Peyer's patch (tissue), 4 donors: ENCODE measurements around the gene ADRA2C. TPM values are rescaled to one million over a fixed set of nuclear protein-coding genes. Genes with fewer than 3 reads are reported as not detected.

Source experiments
- DNase-seq, 3 donors: peaks; one replicate each; pipeline ENCODE4 v3.0.0-alpha.2; 2017 to 2019
- H3K27ac ChIP-seq, 4 donors: fragments of 200-600 bp; sonication (generic); one replicate each; pipeline ENCODE4 v1.5.1; 2016 to 2019
- H3K27me3 ChIP-seq, 2 donors: fragments of 200-600 bp; sonication (generic); one replicate each; pipeline ENCODE4 v1.5.1; 2019
- H3K36me3 ChIP-seq, 3 donors: fragments of 200-600 bp; sonication (generic); one replicate each; pipeline ENCODE4 v1.5.1; 2016 to 2019
- H3K4me1 ChIP-seq, 4 donors: fragments of 200-600 bp; sonication (generic); one replicate each; pipeline ENCODE4 v1.5.1; 2016 to 2019
- H3K4me3 ChIP-seq, 4 donors: fragments of 200-600 bp; sonication (generic); 1 replicate in 3 of 4; 2 replicates in 1 of 4; pipeline ENCODE4 v1.5.1; 2016 to 2019; ENCODE audit warnings: mild to moderate bottlenecking in 1 of 4
- H3K9me3 ChIP-seq, 4 donors: fragments of 200-600 bp; sonication (generic); one replicate each; pipeline ENCODE4 v1.5.1; 2016 to 2019; ENCODE audit warnings: mild to moderate bottlenecking in 1 of 4
- POLR2A ChIP-seq, 2 donors: fragments of 450-650 bp; IDR thresholded peaks; one replicate each; pipeline ENCODE4 v1.5.1; 2017; ENCODE audit warnings: antibody characterized with exemption in 2 of 2, mild to moderate bottlenecking in 2 of 2, moderate library complexity in 2 of 2
- total RNA-seq, 4 donors: library from RNA; depleted of rRNA; stranded (reverse); fragments of >200 nt; gene quantifications; one replicate each; pipeline ENCODE4 v1.1.0, GENCODE V29; 2016
- TF ChIP-seq, protein P1 (sequence below), 6 experiments: fragments of 450-650 bp in 4 of 6; fragments of 200-600 bp in 2 of 6; sonication (generic) in 1 of 6; IDR thresholded peaks; one replicate each; pipeline ENCODE4 v1.5.1; 2017 to 2019; ENCODE audit warnings: antibody characterized with exemption in 6 of 6, mild to moderate bottlenecking in 3 of 6, moderate library complexity in 1 of 6

Gene ADRA2C
- total RNA-seq, 4 donors from 2014 or later = 0.76 to 5.0 (median 2.9) TPM

DNA sequence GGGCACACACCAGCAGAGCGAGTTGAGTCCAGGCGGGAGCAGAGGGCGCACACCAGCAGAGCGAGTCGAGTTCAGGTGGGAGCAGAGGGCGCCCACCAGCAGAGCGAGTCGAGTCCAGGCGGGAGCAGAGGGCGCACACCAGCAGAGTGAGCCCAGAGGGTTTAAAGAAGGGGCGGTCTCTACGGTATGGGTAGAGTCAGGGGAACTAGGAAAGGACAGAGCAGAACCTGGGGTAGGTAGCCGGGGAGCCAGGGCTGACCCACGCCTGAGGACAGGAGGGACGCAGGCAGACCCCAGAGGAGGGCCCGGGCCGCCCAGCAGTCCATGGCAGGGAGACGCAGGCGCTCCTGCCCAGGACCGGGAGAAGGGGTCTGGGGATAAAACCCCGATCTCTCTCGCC lies 22.0 kb upstream of the ADRA2C start:
- Histone ChIP-seq H3K27ac (no peak overlapping the region), H3K36me3 (no peaks in the 10 kb centered on the region), H3K4me1 (no peaks in the 10 kb centered on the region), H3K27me3 (no peaks in the 10 kb centered on the region), H3K4me3 (no peak overlapping the region), H3K9me3 (peaks cover 0 to 5% (median 0%) of the 10 kb centered on the region in 4 donors)
- DNase-seq = no peak
- TF ChIP-seq, protein P1, sequence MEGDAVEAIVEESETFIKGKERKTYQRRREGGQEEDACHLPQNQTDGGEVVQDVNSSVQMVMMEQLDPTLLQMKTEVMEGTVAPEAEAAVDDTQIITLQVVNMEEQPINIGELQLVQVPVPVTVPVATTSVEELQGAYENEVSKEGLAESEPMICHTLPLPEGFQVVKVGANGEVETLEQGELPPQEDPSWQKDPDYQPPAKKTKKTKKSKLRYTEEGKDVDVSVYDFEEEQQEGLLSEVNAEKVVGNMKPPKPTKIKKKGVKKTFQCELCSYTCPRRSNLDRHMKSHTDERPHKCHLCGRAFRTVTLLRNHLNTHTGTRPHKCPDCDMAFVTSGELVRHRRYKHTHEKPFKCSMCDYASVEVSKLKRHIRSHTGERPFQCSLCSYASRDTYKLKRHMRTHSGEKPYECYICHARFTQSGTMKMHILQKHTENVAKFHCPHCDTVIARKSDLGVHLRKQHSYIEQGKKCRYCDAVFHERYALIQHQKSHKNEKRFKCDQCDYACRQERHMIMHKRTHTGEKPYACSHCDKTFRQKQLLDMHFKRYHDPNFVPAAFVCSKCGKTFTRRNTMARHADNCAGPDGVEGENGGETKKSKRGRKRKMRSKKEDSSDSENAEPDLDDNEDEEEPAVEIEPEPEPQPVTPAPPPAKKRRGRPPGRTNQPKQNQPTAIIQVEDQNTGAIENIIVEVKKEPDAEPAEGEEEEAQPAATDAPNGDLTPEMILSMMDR (IDR thresholded peaks at IDR 0.05) = no peak
- no peak for TF ChIP-seq POLR2A (IDR thresholded peaks at IDR 0.05)

DNA sequence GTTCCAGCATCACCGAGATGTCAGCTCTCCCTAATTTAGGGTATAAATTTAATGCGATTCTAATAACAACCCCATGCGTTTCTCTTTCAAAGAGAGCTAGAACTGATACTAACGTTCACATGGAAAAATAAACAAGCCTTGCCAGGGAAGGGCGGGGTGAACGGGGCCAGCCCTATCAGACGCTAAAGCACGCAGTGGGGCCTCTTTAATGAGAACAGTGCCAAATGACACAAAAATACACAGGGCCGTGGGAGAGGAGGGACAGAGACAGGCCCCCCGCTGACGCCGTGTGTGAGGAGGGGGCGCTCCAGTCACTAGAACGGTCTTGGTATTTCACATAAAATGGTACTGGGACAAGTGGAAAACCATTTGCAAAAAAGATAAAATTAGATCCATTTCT lies 21.3 kb upstream of the ADRA2C start:
- H3K27me3 ChIP-seq = no peaks in the 10 kb centered on the region
- no peak overlapping the region for H3K27ac ChIP-seq
- no peak overlapping the region for H3K4me3 ChIP-seq
- no peaks in the 10 kb centered on the region for H3K36me3 ChIP-seq
- no peaks in the 10 kb centered on the region for H3K4me1 ChIP-seq
- no peak for DNase-seq
- no peak for TF ChIP-seq POLR2A (IDR thresholded peaks at IDR 0.05)
- H3K9me3 ChIP-seq = peaks cover 0 to 5% (median 0%) of the 10 kb centered on the region in 4 donors

DNA sequence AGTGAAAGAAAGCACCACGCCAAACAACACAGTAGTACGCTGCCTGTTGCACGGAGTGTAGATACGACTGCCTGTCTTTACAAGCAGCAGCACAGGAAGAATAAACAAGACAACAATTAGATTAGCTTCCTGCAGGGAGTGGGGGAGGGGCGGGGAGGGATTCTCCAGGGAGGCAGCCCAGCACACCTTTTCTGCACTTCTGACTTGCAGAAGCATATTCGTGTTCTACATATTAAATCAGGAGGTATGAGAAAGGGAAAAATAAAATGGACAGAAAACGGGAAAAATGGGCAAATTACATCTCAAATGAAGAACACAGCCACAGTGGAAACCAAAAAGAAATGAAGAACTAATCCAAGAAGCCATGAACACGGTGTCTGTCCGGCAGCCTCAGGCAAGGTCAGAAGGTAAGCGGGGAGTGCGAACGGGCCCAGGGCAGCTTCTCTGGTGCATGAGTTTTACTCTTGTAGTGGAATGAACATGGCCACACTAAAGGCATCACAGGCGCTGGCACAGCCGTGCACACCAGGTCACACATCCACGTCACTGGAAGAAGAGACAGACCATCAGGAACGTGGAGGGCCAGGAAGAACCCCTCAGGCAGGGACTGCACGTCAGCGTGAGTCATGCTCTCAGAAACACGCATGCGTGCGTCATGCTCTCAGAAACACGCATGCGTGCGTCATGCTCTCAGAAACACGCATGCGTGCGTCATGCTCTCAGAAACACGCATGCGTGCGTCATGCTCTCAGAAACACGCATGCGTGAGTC lies 20.1 kb upstream of the ADRA2C start:
- H3K36me3 ChIP-seq = no peaks in the 10 kb centered on the region
- H3K27me3 ChIP-seq = no peaks in the 10 kb centered on the region
- H3K4me1 ChIP-seq = no peaks in the 10 kb centered on the region
- H3K27ac ChIP-seq = no peak overlapping the region
- no peak overlapping the region for H3K4me3 ChIP-seq
- DNase-seq = no peak
- TF ChIP-seq POLR2A (IDR thresholded peaks at IDR 0.05) = no peak
- TF ChIP-seq, protein P1 (IDR thresholded peaks at IDR 0.05) = no peak
- peaks cover 0 to 5% (median 0%) of the 10 kb centered on the region in 4 donors for H3K9me3 ChIP-seq

DNA sequence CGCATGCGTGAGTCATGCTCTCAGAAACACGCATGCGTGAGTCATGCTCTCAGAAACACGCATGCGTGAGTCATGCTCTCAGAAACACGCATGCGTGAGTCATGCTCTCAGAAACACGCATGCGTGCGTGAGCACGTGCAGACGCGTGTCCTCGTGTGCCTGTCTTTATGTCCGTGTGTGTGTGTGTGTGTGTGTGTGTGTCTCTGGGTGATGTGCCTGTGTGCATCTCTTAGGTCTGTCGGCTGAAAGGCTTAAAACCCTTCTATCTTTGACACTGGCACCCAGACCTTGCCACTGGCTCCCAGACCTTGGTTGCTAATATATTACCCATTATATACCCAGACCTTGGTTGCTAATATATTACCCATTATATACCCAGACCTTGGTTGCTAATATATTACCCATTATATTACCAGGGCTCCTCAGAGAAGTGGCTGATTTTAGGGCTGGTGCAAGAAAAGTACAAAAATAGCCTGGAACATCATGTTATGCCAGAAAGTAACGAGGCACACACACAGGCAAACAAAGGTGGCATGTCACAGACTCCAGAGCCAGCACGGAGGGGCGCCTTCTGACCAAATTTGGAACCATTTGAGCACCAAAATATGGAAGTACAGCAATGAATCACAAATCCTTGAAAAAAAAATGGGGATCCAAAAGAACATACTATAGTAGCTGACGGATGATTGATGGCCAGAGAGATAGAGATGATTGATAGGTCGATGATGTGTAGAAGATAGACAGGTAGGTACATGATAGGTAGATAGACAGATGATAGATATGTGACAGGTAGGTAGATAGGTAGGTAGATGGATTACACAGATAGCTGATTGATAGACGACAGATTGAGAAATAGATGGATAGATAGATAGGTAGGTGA lies 19.2 kb upstream of the ADRA2C start:
- DNase-seq = no peak

DNA sequence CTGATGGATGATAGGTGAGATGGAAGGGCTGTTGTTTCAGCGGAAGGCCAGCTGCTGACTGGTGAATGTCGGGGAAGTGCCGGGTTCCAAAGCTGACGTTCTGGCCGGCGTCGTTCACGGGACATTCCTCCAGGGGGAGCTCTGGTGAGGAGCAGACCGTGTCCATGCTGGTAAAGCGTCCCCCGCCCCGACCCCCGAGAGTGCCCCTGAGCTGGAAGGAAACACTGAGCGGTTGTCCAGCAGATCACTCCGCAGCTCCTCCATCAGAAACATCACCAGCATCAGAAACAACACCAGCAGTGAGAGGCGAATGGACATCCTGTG lies 18.6 kb upstream of the ADRA2C start:
- Histone ChIP-seq H3K27ac (no peak overlapping the region), H3K9me3 (peaks cover 0 to 5% (median 0%) of the 10 kb centered on the region in 4 donors), H3K36me3 (no peaks in the 10 kb centered on the region), H3K27me3 (no peaks in the 10 kb centered on the region), H3K4me3 (no peak overlapping the region), H3K4me1 (no peaks in the 10 kb centered on the region)
- no peak for DNase-seq
- TF ChIP-seq POLR2A (IDR thresholded peaks at IDR 0.05) = no peak
- TF ChIP-seq, protein P1 (IDR thresholded peaks at IDR 0.05) = peak in 1 of 6 experiments; percentile 10

More for the DNA sequence above, 19.2 kb upstream of the ADRA2C start:
- no peak overlapping the region for H3K4me3 ChIP-seq
- no peaks in the 10 kb centered on the region for H3K4me1 ChIP-seq
- peaks cover 0 to 5% (median 0%) of the 10 kb centered on the region in 4 donors for H3K9me3 ChIP-seq
- TF ChIP-seq, protein P1 (IDR thresholded peaks at IDR 0.05) = no peak
- no peak for TF ChIP-seq POLR2A (IDR thresholded peaks at IDR 0.05)
- H3K36me3 ChIP-seq = no peaks in the 10 kb centered on the region
- H3K27ac ChIP-seq = no peak overlapping the region
- no peaks in the 10 kb centered on the region for H3K27me3 ChIP-seq
